Measurements from ENCODE around the gene PRPF19.

GRCh38 chr11:60942219-60942618 lies 35.8 kb upstream of the PRPF19 start:
- TF ChIP-seq EZH2 (IDR thresholded peaks at IDR 0.05; ENCODE audit: insufficient read depth, poor library complexity, severe bottlenecking) (no peak), EZH2phosphoT487 (IDR thresholded peaks at IDR 0.05; ENCODE audit: insufficient read depth, low read depth) (no peak)

Data from GM23248 (cell line).